Suppressor macrophage (primary cell): ENCODE results near the gene HSPA12A.
A peak's percentile ranks its signal among the peaks of the same experiment; 100 is the strongest.

Experiments used
- DNase-seq, 4 experiments: peaks; one replicate each; pipeline ENCODE4 v3.0.0-alpha.2; 2020 to 2022

HSPA12A gene

GRCh38 chr10:116770281-116770680 is 27.9 kb upstream of the HSPA12A start:
- no peak for DNase-seq

- no peak for DNase-seq
Observed at GRCh38 chr10:116769791-116770190, 27.4 kb upstream of the HSPA12A start.

- DNase-seq, result no peak
Observed at GRCh38 chr10:116769368-116769767, 27.0 kb upstream of the HSPA12A start.

GRCh38 chr10:116768786-116769185 is 26.4 kb upstream of the HSPA12A start:
- no peak for DNase-seq

GRCh38 chr10:116766837-116767634 is 24.7 kb upstream of the HSPA12A start:
- no peak for DNase-seq

DNA sequence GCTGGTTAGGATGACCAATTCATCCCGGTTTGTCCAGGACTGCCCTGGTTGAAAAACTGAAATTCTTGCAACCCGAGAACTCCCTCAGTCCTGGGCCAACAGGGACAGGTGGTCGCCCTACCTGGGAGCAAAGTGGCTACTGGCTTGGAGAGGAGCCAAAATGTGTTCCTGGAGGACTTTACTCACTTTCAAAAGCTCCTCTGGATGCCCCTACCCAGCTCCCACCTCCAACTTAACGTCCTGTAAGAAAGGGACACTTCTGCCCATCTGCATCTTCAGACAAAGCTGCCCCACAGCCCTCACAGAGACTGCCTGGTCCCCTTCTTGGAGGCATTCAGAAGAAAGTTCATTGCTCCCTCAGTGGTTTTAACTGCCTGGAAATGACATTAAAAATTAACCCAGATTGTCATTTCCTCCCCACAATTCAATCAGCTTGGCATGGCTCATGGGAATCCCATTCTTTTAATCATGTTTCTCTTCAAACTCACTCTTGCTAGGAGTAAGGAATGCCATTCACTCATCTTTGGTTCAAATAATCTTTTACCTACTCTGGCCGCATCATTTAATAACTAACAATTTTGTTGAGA is 24.0 kb upstream of the HSPA12A start:
- DNase-seq, result no peak

- DNase-seq, result peak; percentile 30 to 74 (median 57)
Observed at GRCh38 chr10:116765648-116766081, 23.3 kb upstream of the HSPA12A start.

GRCh38 chr10:116764979-116765378 is 22.6 kb upstream of the HSPA12A start:
- DNase-seq, result no peak

DNA sequence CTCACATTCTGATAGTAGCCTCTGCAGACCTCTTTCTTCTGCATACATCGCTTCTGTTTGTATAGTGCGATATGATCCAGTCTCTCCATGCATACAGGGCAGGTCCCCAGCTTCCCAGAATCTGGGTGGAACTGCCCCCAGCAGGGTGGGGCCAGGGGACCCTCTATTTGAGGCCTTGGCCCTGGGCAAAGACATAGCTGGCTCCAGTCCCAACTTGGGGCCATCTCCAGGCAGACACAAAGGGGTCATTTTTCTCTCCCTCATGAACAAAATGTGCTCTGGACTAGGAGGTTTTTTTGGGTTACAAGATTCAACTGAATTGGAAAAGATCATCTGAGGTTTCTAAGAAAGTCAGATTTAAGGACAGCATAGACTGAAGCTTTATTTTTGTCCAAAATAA is 21.1 kb upstream of the HSPA12A start:
- no peak for DNase-seq

DNA sequence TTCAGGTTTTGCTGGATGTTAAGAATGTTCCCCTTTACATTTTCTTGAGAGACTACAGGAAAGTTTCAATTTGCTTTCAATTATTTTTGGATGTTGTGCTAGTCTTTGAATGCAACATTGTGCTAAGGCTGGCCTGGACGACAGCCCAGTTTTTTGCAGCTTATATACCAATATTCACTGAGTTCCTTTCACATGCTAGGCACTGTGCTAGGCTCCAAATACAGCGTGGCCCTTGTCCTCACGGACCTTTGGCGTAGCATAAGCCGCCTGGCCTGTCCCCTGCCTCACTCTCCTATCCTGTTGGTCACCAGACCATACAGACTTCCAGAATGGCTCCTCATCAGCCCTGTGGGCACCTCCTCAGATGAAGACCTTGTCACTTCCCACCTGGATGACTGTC is 19.5 kb upstream of the HSPA12A start:
- no peak for DNase-seq

DNA sequence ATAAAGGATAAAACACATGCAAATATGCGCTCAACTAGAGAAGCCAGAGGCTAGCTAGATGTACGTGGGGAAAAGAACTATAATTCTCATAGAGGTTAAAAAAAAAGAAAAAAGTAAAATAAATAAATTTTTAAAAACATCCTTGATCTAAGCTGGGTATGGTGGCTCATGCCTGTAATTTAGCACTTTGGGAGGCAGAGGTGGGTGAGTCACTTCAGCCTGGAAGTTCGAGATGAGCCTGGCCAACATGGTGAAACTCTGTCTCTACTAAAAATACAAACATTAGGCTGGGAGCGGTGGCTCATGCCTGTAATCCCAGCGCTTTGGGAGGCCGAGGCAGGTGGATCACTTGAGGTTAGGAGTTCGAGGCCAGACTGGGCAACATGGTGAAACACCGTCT is 18.6 kb upstream of the HSPA12A start:
- DNase-seq, result no peak

DNA sequence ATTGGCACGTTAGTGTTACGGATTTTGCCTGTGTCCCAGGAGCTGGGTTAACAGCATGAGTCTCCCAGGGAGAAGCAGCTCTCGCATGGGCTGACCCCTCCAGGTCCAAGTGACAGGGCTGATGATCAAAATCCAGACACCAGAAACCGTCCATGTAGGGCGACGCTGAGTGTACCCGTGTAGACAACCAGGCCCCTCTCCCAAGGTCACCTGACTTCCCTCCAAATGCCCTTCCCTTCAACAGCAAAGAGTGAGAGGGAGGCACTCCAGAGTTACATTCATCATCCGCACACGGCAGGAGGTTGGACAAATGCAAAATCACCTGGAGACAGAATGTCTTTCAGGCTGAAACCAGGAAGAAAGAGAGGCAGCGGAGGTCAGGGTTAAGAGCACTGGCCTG is 14.9 kb upstream of the HSPA12A start:
- no peak for DNase-seq

- no peak for DNase-seq
Observed at GRCh38 chr10:116756277-116756676, 13.9 kb upstream of the HSPA12A start.

DNA sequence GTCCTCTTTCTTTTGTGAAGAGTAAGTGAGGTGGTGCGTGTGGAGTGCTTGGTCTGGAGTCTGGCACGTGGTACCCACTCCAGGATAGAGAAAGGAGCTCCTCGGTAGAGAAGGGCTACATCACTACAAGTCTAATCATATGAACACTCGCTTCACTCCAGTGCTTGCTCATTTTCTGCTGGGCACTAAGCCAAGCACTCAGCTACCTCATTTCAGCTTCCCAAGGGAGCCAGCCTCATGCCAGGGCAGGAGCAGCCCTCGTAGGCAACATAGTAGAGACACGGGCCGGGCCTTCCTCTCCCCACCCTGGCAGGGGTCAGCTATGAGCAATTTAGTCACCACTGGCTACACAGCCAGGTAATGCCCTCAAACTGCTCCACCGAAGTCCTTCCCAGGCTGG is 11.4 kb upstream of the HSPA12A start:
- DNase-seq, result no peak

DNA sequence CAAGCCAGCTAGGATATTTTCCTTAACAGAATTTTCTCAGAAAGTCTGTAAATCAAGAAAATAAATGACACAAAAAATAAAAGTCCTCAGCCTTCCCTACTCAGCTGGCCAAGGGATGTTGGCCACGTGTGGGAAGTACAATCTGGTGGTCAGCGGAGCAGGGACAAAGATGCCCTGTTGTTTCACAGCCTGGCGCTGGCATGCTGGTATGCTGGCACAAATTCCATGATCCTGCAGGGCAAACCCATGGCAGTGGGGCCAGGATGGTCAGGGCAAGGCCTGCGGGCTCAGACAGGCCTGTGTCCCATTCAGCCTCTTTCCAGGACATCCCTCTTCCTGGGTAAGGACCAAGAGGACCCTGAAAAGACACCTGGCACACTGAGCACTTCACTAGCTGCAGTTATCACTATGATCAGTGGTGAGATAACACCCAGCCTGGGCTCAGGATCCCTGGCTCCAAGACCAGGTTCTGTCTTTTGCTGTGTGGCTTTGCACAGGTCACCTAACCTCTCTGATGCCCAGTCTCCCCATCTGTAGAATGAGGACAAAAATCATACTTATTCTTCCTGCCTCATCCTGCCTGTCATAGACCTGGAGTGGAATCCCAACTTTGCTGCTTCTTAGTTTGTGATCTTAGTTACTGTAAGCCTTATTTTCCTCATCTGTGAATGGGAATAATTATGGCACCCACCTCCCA is 10.8 kb upstream of the HSPA12A start:
- no peak for DNase-seq

DNA sequence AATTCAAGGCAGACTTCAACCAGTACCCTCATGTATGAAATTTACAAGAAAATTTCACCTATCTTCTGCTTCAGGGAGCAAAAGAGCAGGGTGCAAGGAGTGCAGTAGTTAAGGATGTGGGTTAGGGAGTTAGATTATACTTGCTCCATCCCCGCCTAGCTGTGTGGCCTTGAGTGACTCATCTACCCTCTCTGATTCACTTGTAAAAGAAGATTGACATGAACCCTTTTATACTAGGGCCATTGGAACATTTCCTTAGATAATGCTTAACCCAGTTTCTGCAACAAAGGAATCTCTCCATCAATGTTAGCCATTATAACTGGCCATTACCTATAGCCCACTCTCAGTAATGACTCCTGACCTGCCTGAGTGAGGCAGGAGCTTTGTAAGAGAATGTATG is 10.2 kb upstream of the HSPA12A start:
- DNase-seq, result no peak

DNA sequence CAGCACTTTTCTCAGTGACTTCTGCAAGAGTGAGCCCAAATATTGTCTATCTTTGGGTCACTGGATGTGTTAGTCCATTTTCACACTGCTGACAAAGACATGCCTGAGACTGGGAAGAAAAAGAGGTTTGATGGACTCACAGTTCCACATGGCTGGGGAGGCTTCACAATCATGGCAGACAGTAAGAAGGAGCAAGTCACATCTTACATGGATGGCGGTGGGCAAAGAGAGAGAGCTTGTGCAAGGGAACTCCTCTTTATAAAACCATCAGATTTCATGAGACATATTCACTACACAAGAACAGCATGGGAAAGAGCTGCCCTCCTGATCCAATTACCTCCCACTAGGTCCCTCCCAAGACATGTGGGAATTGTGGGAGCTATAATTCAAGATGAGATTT is 6.1 kb upstream of the HSPA12A start:
- no peak for DNase-seq

DNA sequence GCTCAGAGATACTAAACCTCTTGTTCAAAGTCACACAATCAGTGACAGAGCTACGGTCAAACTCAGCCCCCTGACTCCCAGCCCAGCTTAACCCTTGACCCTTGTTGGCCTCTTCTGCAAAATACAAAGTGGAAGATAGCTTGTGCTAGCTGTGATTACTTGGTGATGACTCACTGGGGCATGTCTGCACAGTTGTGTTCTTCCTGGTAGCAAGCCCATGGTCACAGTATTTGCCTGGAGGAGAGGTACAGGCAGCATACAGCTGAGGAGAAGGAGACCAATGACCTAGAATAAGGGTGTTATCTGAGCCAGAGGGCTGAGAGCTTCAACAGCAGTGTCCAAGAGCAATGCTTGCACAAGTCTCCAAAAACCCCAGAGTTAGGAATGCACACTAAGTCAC is 5.7 kb upstream of the HSPA12A start:
- peak; percentile 5 to 38 (median 31) for DNase-seq

DNA sequence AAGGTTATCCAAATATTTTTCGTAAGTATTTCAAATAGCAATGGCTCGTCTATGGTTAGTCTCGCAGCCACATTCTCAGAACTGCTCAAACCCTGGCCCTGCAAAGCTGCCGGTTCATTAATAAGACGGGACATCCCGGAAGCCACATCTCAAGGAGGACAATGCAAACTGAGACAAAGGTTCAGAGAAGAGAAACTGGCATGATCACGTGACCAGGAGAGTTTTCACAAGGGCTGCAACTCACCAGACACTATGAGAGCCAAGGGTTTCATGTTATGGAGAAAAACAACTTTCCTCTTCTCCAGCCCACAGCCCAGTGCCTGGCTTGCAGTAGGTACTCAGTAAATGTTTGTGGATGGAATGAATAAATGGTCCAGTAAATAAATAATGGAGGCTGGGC is 5.0 kb upstream of the HSPA12A start:
- DNase-seq, result no peak

- DNase-seq, result no peak
Observed at GRCh38 chr10:116744885-116745284, 2.5 kb upstream of the HSPA12A start.

DNA sequence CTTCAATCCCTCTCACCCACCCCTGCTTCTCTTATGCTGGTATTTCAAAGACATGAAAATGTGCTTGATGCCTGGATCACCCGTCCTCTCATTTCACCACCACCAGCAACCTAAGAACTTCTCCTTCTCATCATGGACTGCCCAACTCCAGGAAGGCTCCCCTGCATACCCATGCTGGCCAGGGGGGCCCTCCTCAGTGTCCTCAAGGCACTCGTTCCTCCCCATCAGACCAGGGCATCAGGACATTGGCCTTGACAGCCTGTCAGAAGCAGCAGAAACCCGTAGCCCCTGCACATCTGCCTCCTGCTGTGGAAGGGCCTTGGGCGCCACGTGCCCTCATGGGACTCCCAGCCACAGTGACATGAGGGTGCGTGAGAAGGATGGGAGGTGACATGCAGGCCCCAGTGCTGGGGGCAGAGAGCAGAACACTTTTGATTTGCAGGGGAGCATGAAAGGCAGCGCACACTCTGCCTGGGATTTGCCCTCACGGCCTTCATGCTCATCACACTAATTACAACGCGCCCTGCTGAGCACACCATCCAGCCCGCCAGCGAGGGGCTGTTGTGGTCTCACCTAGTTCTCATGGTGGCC is 1.9 kb upstream of the HSPA12A start:
- DNase-seq, result no peak

DNA sequence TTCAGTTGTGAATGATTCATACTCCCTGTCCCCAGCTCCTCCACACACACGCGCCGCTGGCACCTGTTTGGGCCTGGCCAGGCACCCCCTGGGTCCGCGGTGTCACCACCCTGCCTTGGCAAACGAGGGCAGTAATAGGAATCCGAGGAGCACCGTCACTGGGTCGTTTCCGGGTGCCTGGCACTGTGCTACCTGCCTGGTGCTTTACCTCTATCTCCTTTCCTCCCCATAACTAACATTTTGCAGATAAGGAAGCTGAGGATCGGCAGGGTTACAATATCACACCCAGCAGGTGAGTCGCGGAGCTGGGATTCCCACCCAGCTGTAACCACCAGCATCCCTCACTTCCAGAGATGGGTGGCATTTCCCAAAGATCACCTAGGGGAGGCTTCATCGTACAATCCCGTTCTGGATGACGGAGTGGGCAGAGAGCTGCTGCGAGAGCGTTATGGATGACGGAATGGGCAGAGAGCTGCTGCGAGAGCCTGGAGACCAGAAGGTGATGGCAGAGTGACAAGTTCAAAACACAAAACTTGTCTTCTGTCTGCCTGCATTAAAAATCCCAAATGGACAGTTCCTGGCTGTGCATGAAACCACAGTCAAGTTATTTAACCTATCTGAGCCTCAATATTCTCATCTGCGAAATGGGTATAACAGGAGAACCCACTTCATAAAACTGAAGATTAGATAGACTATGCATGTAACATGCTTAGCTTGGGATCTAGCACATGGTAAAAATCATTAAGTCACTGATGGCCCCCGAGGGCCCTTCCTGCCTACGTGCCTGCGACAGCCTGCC is 1.1 kb upstream of the HSPA12A start:
- no peak for DNase-seq
